Panc1 (cell line): ENCODE results near the gene GLB1L3.

ENCODE experiments used
- CTCF ChIP-seq: fragments of 450-650 bp; IDR thresholded peaks from 2 replicates; pipeline ENCODE4 v1.5.1; 2017; ENCODE audit warnings: mild to moderate bottlenecking
- REST ChIP-seq, 2 experiments: IDR thresholded peaks; 2 replicates each; pipeline ENCODE4 v1.6.1; 2011 to 2012; ENCODE audit warnings: low read depth in 2 of 2, control low read depth in 1 of 2, low read length in 1 of 2, mild to moderate bottlenecking in 1 of 2, moderate library complexity in 1 of 2; ENCODE audit not compliant: insufficient read depth in 1 of 2

- TF ChIP-seq CTCF: no peak
- TF ChIP-seq REST (IDR thresholded peaks at IDR 0.05; ENCODE audit: insufficient read depth in 1 of 2, low read depth in 2 of 2, low read length in 1 of 2): no peak
Observed at GRCh38 chr11:134366254-134366653, 90.1 kb downstream of the GLB1L3 start.
